ENCODE results near the gene FTMT.

DNA sequence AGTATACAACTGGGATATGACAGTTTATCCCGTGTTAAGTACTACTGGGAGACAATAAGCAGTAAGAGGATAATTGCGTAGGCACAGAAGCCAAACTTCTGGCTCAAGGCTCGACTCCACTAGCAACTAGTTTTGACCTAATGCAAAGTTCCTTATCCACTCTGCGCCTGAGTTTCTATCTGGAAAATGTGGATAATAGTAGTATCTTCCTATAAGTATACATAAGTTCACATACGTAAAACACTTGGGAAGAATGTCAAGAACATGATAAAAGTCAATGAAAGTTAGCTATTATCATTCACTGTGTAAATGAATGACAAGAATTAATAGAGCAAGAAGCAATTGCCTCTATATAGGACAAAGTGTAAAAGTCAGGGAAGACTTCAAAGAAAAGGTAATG, 45.7 kb downstream of the FTMT start:
- TF ChIP-seq, protein P1, sequence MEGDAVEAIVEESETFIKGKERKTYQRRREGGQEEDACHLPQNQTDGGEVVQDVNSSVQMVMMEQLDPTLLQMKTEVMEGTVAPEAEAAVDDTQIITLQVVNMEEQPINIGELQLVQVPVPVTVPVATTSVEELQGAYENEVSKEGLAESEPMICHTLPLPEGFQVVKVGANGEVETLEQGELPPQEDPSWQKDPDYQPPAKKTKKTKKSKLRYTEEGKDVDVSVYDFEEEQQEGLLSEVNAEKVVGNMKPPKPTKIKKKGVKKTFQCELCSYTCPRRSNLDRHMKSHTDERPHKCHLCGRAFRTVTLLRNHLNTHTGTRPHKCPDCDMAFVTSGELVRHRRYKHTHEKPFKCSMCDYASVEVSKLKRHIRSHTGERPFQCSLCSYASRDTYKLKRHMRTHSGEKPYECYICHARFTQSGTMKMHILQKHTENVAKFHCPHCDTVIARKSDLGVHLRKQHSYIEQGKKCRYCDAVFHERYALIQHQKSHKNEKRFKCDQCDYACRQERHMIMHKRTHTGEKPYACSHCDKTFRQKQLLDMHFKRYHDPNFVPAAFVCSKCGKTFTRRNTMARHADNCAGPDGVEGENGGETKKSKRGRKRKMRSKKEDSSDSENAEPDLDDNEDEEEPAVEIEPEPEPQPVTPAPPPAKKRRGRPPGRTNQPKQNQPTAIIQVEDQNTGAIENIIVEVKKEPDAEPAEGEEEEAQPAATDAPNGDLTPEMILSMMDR (IDR thresholded peaks at IDR 0.05 in 8 of 11, conservative IDR thresholded peaks at IDR 0.05 in 3 of 11), result no peak
- no peak for TF ChIP-seq POLR2A (IDR thresholded peaks at IDR 0.05)
